HepG2 (cell line): ENCODE results near the gene KDM2B. TPM values are rescaled to one million over a fixed set of nuclear protein-coding genes. Genes with fewer than 3 reads are reported as not detected.

Source experiments
- ATAC-seq: fragments of 200-7000 bp; cut with Tn5 transposase; 3 replicates; pipeline ENCODE4 v1.9.1; 2020; ENCODE audit warnings: mild to moderate bottlenecking, moderate library complexity
- BruUV-seq: library from RNA; stranded (reverse); fragments of 400-500 nt; replicated peaks from 2 replicates; lab custom pipeline; 2021; lab: Mats Ljungman, UMichigan
- CTCF ChIA-PET: fragments of 300-600 bp; formaldehyde crosslinking; extraction: SDS; loops from one replicate; lab custom pipeline; 2021; ENCODE audit warnings: low total read pairs, inconsistent platforms, low intra/inter-chr PET ratio; lab: Yijun Ruan, JAX
- POLR2A ChIA-PET: fragments of 350-600 bp; sonication (Branson Sonifier 250); formaldehyde crosslinking; loops from one replicate; lab custom pipeline; 2020; ENCODE audit warnings: antibody characterized with exemption, inconsistent platforms; lab: Yijun Ruan, JAX
- DNase-seq: peaks from one replicate; pipeline ENCODE4 v3.0.0-alpha.2; 2015; ENCODE audit warnings: low spot score
- FAIRE-seq: peaks from 3 replicates; lab custom pipeline; 2011; peaks lifted over from hg19 to GRCh38; lab: Jason Lieb, UNC
- H2AFZ ChIP-seq: one replicate; pipeline ENCODE4 v1.6.1; 2011; ENCODE audit warnings: low read length, inconsistent platforms
- H3K27ac ChIP-seq: fragments of 300-600 bp; 3 replicates; pipeline ENCODE4 v1.8.0; 2011; ENCODE audit warnings: mixed run types, mild to moderate bottlenecking, mixed read lengths, low read length, inconsistent platforms; ENCODE audit not compliant: insufficient read depth; ENCODE audit errors: extremely low read length
- H3K27me3 ChIP-seq, 2 experiments: fragments of 200-600 bp in 1 of 2; 2 replicates in 1 of 2; 3 replicates in 1 of 2; pipeline versions ENCODE4 v1.6.0 to v1.8.0; 2011; ENCODE audit warnings: low read length in 2 of 2, mild to moderate bottlenecking in 2 of 2, moderate library complexity in 2 of 2, inconsistent platforms in 1 of 2; ENCODE audit not compliant: insufficient read depth in 2 of 2, control insufficient read depth in 1 of 2
- H3K36me3 ChIP-seq, 2 experiments: fragments of 200-600 bp in 1 of 2; replicated peaks in 1 of 2; 2 replicates in 1 of 2; 3 replicates in 1 of 2; pipeline versions ENCODE4 v1.5.1 to v1.8.0; 2011; ENCODE audit warnings: low read length in 2 of 2, inconsistent platforms in 1 of 2; ENCODE audit not compliant: insufficient read depth in 2 of 2, control insufficient read depth in 1 of 2
- H3K4me1 ChIP-seq: 2 replicates; pipeline ENCODE4 v1.5.1; 2012; ENCODE audit warnings: low read length, inconsistent platforms; ENCODE audit not compliant: insufficient read depth
- H3K4me2 ChIP-seq: 2 replicates; pipeline ENCODE4 v1.6.0; 2011; ENCODE audit warnings: low read depth, low read length, inconsistent platforms
- H3K4me3 ChIP-seq, 3 experiments: fragments of 200-600 bp in 1 of 3; sonication (generic), shearing (Covaris generic) in 1 of 3; replicated peaks in 1 of 3; 2 replicates each; pipeline ENCODE4 v1.5.1; 2011 to 2016; ENCODE audit warnings: low read length in 3 of 3, inconsistent platforms in 2 of 3, low read depth in 2 of 3, mild to moderate bottlenecking in 2 of 3, control low read depth in 1 of 3, mixed read lengths in 1 of 3; ENCODE audit not compliant: insufficient read depth in 1 of 3
- H3K79me2 ChIP-seq: one replicate; pipeline ENCODE4 v1.6.1; 2011; ENCODE audit warnings: low read length, inconsistent platforms; ENCODE audit not compliant: insufficient read depth
- H3K9ac ChIP-seq: 2 replicates; pipeline ENCODE4 v1.6.0; 2011; ENCODE audit warnings: mild to moderate bottlenecking, low read depth, low read length, inconsistent platforms; ENCODE audit not compliant: insufficient read depth
- H3K9me3 ChIP-seq: 2 replicates; pipeline ENCODE4 v1.5.1; 2012; ENCODE audit warnings: mild to moderate bottlenecking, low read length
- H4K20me1 ChIP-seq: 2 replicates; pipeline ENCODE4 v1.6.0; 2011; ENCODE audit warnings: inconsistent platforms, mild to moderate bottlenecking, low read length, moderate library complexity; ENCODE audit not compliant: insufficient read depth
- ATF7-NPFF ChIP-seq: sonication (generic); formaldehyde crosslinking; IDR thresholded peaks from 2 replicates; pipeline ENCODE4 v1.8.1; 2023; ENCODE audit warnings: mild to moderate bottlenecking, low read depth, missing genetic modification reagents, moderate library complexity
- BORCS8-MEF2B ChIP-seq: sonication (generic); formaldehyde crosslinking; IDR thresholded peaks from 2 replicates; pipeline ENCODE4 v1.8.0; 2022; ENCODE audit warnings: mild to moderate bottlenecking, missing genetic modification reagents
- CCAR2 ChIP-seq: fragments of 200-400 bp; formaldehyde crosslinking; optimal IDR thresholded peaks from 2 replicates; pipeline ENCODE3; 2018; ENCODE audit warnings: low read depth, mild to moderate bottlenecking, low read length, moderate library complexity
- DZIP1 ChIP-seq: sonication (generic); formaldehyde crosslinking; IDR thresholded peaks from 2 replicates; pipeline ENCODE4 v1.5.0; 2020; ENCODE audit warnings: mild to moderate bottlenecking, missing genetic modification reagents
- HOXD1 ChIP-seq: sonication (generic); formaldehyde crosslinking; IDR thresholded peaks from 2 replicates; pipeline ENCODE4 v1.5.0; 2020; ENCODE audit warnings: missing genetic modification reagents
- IRF2 ChIP-seq: IDR thresholded peaks from 2 replicates; pipeline ENCODE4 v1.6.1; 2018; ENCODE audit warnings: missing genetic modification reagents, missing compliant biosample characterization
- ZFP62 ChIP-seq: sonication (generic); formaldehyde crosslinking; IDR thresholded peaks from 2 replicates; pipeline ENCODE4 v1.4.0; 2020; ENCODE audit warnings: missing genetic modification reagents
- ZNF207 ChIP-seq: fragments of 450-650 bp; IDR thresholded peaks from 2 replicates; pipeline ENCODE4 v1.6.1; 2016; ENCODE audit warnings: antibody characterized with exemption, borderline replicate concordance
- ZNF256 ChIP-seq: sonication (generic); formaldehyde crosslinking; conservative IDR thresholded peaks from 2 replicates; pipeline ENCODE4 v1.4.0; 2020; ENCODE audit warnings: missing genetic modification reagents
- ZNF468 ChIP-seq: sonication (generic); formaldehyde crosslinking; IDR thresholded peaks from 2 replicates; pipeline ENCODE4 v1.8.0; 2022; ENCODE audit warnings: mild to moderate bottlenecking, moderate library complexity, missing genetic modification reagents
- ZNF639 ChIP-seq: conservative IDR thresholded peaks from 2 replicates; pipeline ENCODE4 v1.6.1; 2018; ENCODE audit warnings: missing genetic modification reagents
- ZNF7 ChIP-seq: IDR thresholded peaks from 2 replicates; pipeline ENCODE4 v1.6.1; 2016; ENCODE audit warnings: missing biosample characterization, missing genetic modification reagents
- ZNF772 ChIP-seq: sonication (generic); formaldehyde crosslinking; IDR thresholded peaks from 2 replicates; pipeline ENCODE4 v1.5.0; 2020; ENCODE audit warnings: mild to moderate bottlenecking, missing genetic modification reagents
- ZNF775 ChIP-seq: sonication (generic); formaldehyde crosslinking; IDR thresholded peaks from 2 replicates; pipeline ENCODE4 v1.4.0; 2020; ENCODE audit warnings: missing genetic modification reagents, mild to moderate bottlenecking, moderate library complexity, borderline replicate concordance
- WGBS: methylation state at CpG from one replicate; pipeline ENCODE4 v1.1.6; 2017; ENCODE audit warnings: low lambda C conversion rate; 5-methylcytosine and 5-hydroxymethylcytosine counted together
- in situ Hi-C: cut with HindIII; loops from 2 replicates; pipeline ENCODE4 v1.10.0; 2017; ENCODE audit warnings: low pct_unique_long_range_greater_than_20kb; ENCODE audit not compliant: extremely low pct_ligation_motif_present
- intact Hi-C: fragments of 100-400 bp; cut with micrococcal nuclease; formaldehyde crosslinking; loops from one replicate; pipeline ENCODE4 v1.10.0; 2022; ENCODE audit not compliant: unreplicated experiment
- polyA plus RNA-seq, 8 experiments: library from polyadenylated mRNA; depleted of rRNA in 3 of 8; stranded (reverse) in 7 of 8; unstranded in 1 of 8; fragments of >200 nt; fragmentation: Illumina TruSeq in 4 of 8; extraction: Trizol in 4 of 8; gene quantifications; 2 replicates each; pipeline versions ENCODE4 v1.2.1 to v1.2.3, GENCODE V29; 2011 to 2016; ENCODE audit warnings: low read depth in 4 of 8, missing spikeins in 1 of 8, mixed read lengths in 1 of 8; ENCODE audit not compliant: insufficient read depth in 1 of 8
- total RNA-seq, 5 experiments: library from RNA; depleted of rRNA; stranded (reverse); fragments of >200 nt; fragmentation: Illumina TruSeq; extraction: Trizol; gene quantifications; 2 replicates each; pipeline ENCODE4 v1.2.3, GENCODE V29; 2016; ENCODE audit warnings: low read depth in 1 of 5
- TF ChIP-seq, protein P1 (sequence below): sonication (generic); formaldehyde crosslinking; IDR thresholded peaks from 2 replicates; pipeline ENCODE4 v1.8.0; 2022; ENCODE audit warnings: mild to moderate bottlenecking, missing genetic modification reagents; ENCODE audit not compliant: insufficient replicate concordance

KDM2B gene
- total and polyA plus RNA-seq, 2 of the 13 experiments (the other 11 are each of a cell fraction or from before 2014, with no cell fraction given): 17.5 to 26.1 TPM

GRCh38 chr12:121427556-121428050, 153.2 kb downstream of the KDM2B start:
- Histone ChIP-seq H3K9me3 (no peaks in the 10 kb centered on the region), H3K79me2 (no peaks in the 10 kb centered on the region), H3K9ac (no peak overlapping the region), H3K27ac (no peak overlapping the region), H3K27me3 (no peaks in the 10 kb centered on the region), H2AFZ (no peak overlapping the region), H4K20me1 (no peaks in the 10 kb centered on the region), H3K4me1 (no peaks in the 10 kb centered on the region), H3K4me3 (no peak overlapping the region), H3K36me3 (peaks cover 31 to 80% of the 10 kb centered on the region in 2 experiments), H3K4me2 (no peak overlapping the region)
- intact Hi-C loops (no loop called here), in situ Hi-C loops (no loop called here)
- POLR2A ChIA-PET: interaction anchor here (0.7 kb wide), 1 partner anchor 28 kb away, joined by 3 read pairs; the partner anchor contains the start of gene RNF34
- DNase-seq: no peak
- 97% methylated on average over 2 of the region's 2 CpGs for WGBS
- CTCF ChIA-PET: no interaction called here
- no TSS peak for BruUV-seq
- no peak for ATAC-seq
- no peak for FAIRE-seq
- TF ChIP-seq ZNF207 (no peak), ZNF7 (CRISPR knock-in tag) (no peak), BORCS8-MEF2B (CRISPR knock-in tag) (no peak), ZNF468 (CRISPR knock-in tag) (no peak), IRF2 (CRISPR knock-in tag) (no peak), HOXD1 (CRISPR knock-in tag) (no peak), CCAR2 (no peak), ZNF256 (CRISPR knock-in tag) (no peak), DZIP1 (CRISPR knock-in tag) (no peak), ZNF639 (no peak), ATF7-NPFF (no peak), ZNF772 (CRISPR knock-in tag) (no peak), ZFP62 (CRISPR knock-in tag) (no peak), ZNF775 (CRISPR knock-in tag) (no peak)
- TF ChIP-seq, protein P1, sequence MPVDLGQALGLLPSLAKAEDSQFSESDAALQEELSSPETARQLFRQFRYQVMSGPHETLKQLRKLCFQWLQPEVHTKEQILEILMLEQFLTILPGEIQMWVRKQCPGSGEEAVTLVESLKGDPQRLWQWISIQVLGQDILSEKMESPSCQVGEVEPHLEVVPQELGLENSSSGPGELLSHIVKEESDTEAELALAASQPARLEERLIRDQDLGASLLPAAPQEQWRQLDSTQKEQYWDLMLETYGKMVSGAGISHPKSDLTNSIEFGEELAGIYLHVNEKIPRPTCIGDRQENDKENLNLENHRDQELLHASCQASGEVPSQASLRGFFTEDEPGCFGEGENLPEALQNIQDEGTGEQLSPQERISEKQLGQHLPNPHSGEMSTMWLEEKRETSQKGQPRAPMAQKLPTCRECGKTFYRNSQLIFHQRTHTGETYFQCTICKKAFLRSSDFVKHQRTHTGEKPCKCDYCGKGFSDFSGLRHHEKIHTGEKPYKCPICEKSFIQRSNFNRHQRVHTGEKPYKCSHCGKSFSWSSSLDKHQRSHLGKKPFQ (CRISPR knock-in tag): no peak
